OCI-LY1 (cell line): ENCODE measurements around the gene ARV1.

ENCODE experiments used
- CTCF ChIP-seq: fragments of 200-600 bp; sonication (generic), shearing (Covaris generic); IDR thresholded peaks from 2 replicates; pipeline ENCODE4 v1.5.1; 2017; ENCODE audit warnings: mild to moderate bottlenecking, antibody characterized with exemption, low read length, moderate library complexity, mixed read lengths
- EZH2 ChIP-seq: fragments of 200-600 bp; sonication (generic), shearing (Covaris generic); IDR thresholded peaks from 2 replicates; pipeline ENCODE4 v1.8.0; 2017; ENCODE audit warnings: borderline replicate concordance, mixed run types, mild to moderate bottlenecking, antibody characterized with exemption, low read length, moderate library complexity, mixed read lengths

GRCh38 chr1:231036416-231036815 is 57.5 kb downstream of the ARV1 start:
- no peak for TF ChIP-seq CTCF
- TF ChIP-seq EZH2, result no peak
